ENCODE results near the gene CFAP54.

The CFAP54 gene

GRCh38 chr12:96770219-96771102 is 281.1 kb downstream of the CFAP54 start:
- POLR2A ChIA-PET (ENCODE audit: low non-redundant PET), result no interaction called here
- H3K27ac ChIP-seq, result no peak overlapping the region
- TF ChIP-seq, protein P1, sequence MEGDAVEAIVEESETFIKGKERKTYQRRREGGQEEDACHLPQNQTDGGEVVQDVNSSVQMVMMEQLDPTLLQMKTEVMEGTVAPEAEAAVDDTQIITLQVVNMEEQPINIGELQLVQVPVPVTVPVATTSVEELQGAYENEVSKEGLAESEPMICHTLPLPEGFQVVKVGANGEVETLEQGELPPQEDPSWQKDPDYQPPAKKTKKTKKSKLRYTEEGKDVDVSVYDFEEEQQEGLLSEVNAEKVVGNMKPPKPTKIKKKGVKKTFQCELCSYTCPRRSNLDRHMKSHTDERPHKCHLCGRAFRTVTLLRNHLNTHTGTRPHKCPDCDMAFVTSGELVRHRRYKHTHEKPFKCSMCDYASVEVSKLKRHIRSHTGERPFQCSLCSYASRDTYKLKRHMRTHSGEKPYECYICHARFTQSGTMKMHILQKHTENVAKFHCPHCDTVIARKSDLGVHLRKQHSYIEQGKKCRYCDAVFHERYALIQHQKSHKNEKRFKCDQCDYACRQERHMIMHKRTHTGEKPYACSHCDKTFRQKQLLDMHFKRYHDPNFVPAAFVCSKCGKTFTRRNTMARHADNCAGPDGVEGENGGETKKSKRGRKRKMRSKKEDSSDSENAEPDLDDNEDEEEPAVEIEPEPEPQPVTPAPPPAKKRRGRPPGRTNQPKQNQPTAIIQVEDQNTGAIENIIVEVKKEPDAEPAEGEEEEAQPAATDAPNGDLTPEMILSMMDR (conservative IDR thresholded peaks at IDR 0.05; ENCODE audit: low read depth), result no peak

GRCh38 chr12:96773031-96773430 is 283.7 kb downstream of the CFAP54 start:
- ChIA-PET POLR2A (ENCODE audit: low non-redundant PET) (no interaction called here), CTCF (no interaction called here)
- no peak overlapping the region for H3K27ac ChIP-seq
- TF ChIP-seq, protein P1 (conservative IDR thresholded peaks at IDR 0.05; ENCODE audit: low read depth), result no peak
- no peak for DNase-seq (ENCODE audit: low spot score)

More at GRCh38 chr12:96770219-96771102, 281.1 kb downstream of the CFAP54 start:
- CTCF ChIA-PET, result interaction anchor here (0.6 kb wide), 1 partner anchor 400 kb away, joined by 4 read pairs; no protein-coding TSS in a partner anchor
- no peak for DNase-seq (ENCODE audit: low spot score)

- no peak for DNase-seq (ENCODE audit: low spot score)
- TF ChIP-seq, protein P1 (conservative IDR thresholded peaks at IDR 0.05; ENCODE audit: low read depth), result no peak
- H3K27ac ChIP-seq, result no peak overlapping the region
- ChIA-PET POLR2A (ENCODE audit: low non-redundant PET) (no interaction called here), CTCF (interaction anchor here (0.6 kb wide), 1 partner anchor 80 kb away, joined by 3 read pairs; no protein-coding TSS in a partner anchor)
These were observed 285.3 kb downstream of the CFAP54 start for GRCh38 chr12:96774496-96775256.

DNA sequence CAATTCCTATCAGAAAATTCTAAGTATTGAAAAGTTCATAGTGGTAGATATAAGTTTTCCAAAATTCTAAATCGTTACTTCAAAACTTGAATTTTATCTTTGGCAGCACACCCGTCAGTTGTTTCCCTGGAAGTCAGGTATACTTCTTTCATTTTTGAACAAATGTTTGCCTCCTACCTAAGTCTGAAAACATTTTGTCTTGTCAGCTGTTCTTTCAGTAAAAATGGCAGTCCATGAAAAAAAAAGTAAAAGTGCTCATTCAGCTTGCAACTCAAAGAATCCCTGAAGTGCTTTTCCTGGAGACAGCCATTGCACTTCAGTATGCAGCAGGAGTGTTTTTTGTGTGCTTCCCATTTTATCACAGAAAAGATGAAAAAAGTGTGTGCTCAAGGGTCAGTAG is 287.5 kb downstream of the CFAP54 start:
- ChIA-PET POLR2A (ENCODE audit: low non-redundant PET) (no interaction called here), CTCF (no interaction called here)
- DNase-seq (ENCODE audit: low spot score), result no peak
- TF ChIP-seq, protein P1 (conservative IDR thresholded peaks at IDR 0.05; ENCODE audit: low read depth), result no peak
- no peak overlapping the region for H3K27ac ChIP-seq

GRCh38 chr12:96780330-96780729 is 291.0 kb downstream of the CFAP54 start:
- CTCF ChIA-PET, result no interaction called here
- POLR2A ChIA-PET (ENCODE audit: low non-redundant PET), result no interaction called here
- no peak for DNase-seq (ENCODE audit: low spot score)
- H3K27ac ChIP-seq, result no peak overlapping the region
- TF ChIP-seq, protein P1 (conservative IDR thresholded peaks at IDR 0.05; ENCODE audit: low read depth), result no peak

DNA sequence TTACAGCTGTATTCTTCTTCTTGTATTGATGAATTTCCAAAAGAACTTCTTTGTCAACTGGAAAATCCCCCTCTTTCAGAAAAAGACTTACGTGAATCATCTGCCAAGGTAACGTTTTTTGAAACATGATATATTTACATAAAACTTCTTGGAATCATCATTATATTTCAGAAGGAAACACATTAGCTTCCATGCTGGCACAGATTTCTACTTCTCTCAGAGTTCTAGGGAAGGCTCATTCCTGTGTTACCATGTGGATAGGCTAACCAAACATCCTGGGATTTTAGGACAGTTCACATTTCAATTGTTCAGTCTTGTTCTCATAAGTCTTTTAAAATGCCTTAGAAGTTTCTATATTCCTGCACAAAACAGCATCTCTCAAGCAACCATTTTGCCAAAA is 297.4 kb downstream of the CFAP54 start:
- ChIA-PET POLR2A (ENCODE audit: low non-redundant PET) (no interaction called here), CTCF (no interaction called here)
- no peak overlapping the region for H3K27ac ChIP-seq
- no peak for DNase-seq (ENCODE audit: low spot score)
- TF ChIP-seq, protein P1 (conservative IDR thresholded peaks at IDR 0.05; ENCODE audit: low read depth), result no peak
